HG03135 (cell line): Measurements from ENCODE around the gene RELT.

Experiments
- ATAC-seq: cut with Tn5 transposase; IDR thresholded peaks from one replicate; pipeline ENCODE4 v1.9.1; 2021; ENCODE audit warnings: mild to moderate bottlenecking, moderate library complexity; ENCODE audit not compliant: unreplicated experiment

RELT gene

DNA sequence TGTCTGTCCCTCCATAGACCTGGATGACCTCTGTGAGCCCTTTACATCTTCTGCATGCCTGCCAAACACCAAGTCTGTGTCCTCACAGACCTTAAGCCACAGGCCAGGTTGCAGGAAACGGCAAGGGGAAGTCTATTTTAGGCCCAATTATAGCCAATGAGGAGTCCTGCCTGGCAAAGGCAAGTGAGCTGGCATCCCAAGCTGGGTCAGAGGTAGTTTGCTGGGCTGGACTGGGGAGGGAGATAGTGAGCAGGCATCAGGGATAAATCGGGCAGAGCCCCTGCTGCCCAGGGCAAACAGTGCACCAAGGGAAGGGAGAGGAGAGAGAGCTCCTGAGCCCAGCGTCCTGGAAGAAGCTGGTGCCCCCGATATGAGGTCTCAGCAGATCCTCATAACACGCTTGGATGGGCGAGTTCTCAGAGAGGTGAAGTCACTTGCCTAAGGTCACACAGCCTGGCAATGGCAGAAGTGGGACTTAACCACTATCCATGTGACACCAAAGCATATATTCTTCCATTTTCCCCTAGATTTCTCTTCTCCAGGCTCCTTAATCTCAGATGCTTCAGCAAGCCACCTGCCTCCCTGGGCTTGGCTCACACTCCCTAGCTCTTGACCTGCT lies 3.7 kb upstream of the RELT start:
- no peak for ATAC-seq

GRCh38 chr11:73374151-73374550 lies 2.0 kb upstream of the RELT start:
- ATAC-seq: no peak

DNA sequence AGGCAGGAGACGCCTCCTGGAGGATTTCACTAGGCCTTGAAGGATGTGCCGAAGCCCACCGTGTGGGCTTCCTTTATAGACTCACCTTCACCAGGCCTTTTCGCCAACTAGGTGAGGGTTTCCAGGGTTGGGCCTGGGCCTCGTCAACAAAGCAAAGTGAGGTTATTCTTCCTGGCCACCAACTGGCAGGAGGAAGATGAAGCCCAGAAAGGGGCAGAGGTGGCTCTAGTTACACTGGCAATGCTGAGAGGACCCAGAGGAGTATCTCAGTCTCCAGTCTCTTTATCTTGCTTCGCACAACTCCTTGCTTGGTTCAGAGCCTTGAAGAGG lies 404 bp upstream of the RELT start:
- no peak for ATAC-seq

GRCh38 chr11:73376803-73377629 lies 817 bp downstream of the RELT start:
- ATAC-seq: peak; percentile 16

GRCh38 chr11:73379189-73379880 lies 3.1 kb downstream of the RELT start:
- no peak for ATAC-seq

- ATAC-seq: no peak
Observed at GRCh38 chr11:73380331-73380730, 4.1 kb downstream of the RELT start.

- no peak for ATAC-seq
Observed at GRCh38 chr11:73380897-73381410, 4.8 kb downstream of the RELT start.

DNA sequence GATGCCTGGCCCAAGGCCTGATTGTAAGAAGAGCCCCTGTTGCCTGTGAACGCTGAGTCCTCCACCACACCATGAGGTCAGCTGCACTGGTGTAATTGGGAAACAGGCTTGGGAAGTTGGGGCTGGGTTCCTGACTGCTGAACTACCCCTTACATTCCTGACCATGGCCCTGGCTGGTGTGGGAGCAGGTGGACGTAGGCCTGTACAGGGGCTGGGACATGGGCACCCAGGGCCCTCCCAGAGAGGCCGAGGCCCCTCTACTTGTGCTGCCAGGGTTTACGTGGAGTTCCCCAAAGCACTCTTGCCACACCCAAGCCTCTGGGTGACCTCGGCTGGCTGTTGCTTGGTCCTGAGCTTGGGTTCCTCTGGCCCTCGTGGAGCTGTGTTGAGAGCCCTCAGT lies 5.4 kb downstream of the RELT start:
- ATAC-seq: no peak

- no peak for ATAC-seq
Observed at GRCh38 chr11:73382183-73382582, 6.0 kb downstream of the RELT start.

GRCh38 chr11:73382747-73383146 lies 6.5 kb downstream of the RELT start:
- no peak for ATAC-seq

GRCh38 chr11:73383249-73384124 lies 7.3 kb downstream of the RELT start:
- no peak for ATAC-seq

DNA sequence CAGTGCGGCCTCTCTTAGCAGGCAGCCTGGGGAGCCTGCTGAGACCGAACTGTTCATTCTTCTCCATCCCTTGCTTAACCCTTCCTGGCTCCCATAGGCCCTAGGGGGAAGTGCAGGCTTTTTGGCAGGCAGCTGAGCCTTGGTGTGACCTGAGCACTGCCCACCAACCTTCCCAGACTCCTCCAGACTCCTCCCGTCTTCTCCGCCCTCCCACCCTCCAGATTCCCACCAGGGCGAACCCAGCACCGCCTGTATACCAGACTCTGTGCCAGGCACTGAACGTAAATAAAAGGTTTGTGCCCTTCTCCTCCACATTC lies 7.9 kb downstream of the RELT start:
- no peak for ATAC-seq

DNA sequence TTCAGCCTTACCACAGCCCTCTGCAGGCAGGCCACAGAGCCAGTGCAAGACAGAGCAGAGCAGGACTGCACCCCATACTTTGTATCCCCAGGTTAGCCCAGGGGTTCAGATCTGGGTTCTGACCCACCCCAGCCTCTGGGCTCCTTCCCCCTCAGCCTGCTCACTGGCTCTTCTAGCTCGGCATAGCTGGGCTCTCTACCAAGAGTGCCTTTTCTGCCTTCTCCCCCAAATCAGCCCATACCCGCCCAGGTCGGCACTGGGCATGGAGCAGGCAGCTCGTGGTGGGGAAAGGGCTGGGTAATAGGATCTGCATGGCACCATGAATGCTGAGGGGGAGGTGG lies 8.3 kb downstream of the RELT start:
- ATAC-seq: no peak

DNA sequence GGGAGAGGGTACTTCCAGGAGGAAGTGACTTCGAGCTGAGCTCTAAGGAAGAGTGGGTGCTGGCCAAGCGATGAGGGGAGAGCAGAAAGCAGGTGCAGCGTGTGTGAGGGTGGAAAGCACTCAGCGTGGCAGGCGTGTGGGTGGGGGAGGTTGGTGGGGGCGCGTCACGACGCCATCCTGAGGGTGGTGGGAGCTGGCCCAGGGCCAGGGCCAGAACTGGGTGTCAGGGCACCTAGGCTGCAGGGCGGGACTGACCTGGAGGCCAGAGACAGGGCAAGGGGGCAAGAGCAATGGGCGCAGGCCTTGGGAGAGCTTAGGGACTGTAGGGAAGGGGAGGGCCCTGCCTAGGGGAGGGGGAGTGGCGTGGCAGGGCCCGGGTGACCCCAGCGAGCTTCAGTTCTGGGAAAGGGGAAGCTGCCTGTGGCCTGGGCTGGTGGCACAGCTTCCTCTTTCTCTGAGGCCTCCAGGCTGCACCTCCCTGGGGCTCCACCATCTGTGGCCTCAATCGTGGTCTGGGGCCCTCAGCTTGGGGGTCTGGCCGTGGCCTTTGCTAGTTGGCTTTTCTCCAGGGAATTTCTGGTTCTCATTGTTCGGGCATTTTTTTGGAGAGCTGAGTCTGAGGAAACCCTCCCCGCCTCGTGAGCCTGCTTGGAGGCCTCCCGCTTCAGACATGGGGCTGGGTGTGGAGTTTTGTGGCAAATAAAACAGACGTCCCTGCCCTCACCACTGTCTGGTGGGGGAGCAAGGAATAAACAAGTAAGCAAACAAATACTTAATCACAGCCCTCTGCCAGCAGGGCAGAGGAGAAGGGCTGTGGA lies 8.9 kb downstream of the RELT start:
- ATAC-seq: peak; percentile 61

DNA sequence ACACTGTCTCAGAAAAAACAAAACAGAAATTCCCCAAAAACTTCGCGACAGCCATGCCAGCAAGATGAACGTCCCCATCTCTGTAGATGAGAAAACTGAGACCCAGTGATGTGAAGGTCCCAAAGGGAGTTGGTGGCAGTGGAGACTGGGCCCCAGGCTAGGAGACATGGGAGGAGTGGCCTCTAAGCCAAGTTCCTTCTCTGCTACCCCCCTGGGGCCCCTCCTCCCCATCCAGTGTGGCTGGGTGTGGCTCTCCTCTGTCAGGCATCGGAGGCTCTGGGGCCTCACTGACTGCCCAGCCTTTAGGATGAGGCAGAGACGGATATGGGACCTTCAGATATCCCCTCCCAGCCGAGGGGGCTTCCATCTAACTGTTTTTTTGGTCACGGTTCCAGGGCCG lies 9.8 kb downstream of the RELT start:
- no peak for ATAC-seq

DNA sequence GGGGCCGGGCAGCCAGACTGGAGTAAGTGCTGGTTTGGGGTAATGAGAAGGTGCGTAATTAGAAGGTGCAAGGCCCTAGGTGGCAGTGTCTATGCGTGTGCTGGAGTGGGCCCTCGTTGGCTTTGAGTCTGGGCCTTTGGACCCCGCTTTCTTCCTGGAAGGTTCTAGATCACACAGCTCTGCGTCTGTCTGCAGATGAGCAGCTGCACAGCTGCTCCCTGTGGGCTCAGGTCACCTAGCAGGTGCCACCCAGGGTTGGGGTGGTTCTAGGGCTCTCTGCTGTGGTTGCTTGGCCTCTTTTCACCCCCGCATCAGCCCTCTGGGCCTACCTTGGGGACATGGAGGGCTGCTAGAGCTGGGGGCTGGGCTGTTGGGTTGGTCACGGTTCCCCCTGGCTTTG lies 10.3 kb downstream of the RELT start:
- no peak for ATAC-seq

GRCh38 chr11:73387594-73388264 lies 11.5 kb downstream of the RELT start:
- no peak for ATAC-seq

DNA sequence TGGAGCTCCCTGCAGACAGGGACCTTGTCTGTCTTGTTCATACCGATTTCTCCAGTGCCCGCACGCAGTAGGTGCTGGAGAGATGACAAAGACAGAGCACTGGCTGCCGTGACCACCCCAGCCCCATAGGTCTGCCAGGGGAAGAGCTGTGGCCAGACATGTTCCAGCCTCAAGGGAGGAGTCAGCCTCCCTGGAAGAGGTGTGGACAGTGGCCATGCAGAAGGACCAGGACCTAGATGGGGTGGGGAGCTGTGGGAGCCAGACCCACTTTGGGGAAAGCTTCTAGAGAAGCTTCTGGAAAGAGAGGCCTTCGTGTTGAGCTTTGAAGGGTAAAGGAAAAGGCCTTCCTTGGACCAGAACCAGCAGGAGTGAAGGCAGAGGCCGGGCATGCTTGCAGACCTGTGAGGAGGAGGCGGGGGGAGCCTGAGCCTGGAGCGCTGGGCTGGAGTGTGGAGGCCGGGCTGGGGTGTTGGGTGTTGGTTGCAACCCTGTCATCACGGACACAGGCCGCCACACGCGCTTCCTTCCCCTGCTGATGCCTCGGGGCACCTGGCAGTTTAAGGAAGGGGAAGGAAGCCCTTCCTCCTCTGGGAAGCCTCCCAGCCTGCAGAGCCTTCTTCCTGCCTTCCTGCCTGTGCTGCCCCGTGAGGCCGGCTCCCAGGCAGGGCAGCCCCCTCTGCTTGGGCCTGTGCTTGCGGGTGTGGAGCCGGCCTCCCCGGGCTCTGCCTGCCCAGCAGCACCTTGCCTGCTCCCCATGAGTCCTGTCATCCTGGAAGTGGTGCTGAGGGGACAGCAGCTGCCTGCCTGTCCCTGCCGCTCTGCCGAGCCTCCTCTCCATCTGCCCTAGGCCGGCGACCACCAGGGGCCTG lies 12.3 kb downstream of the RELT start:
- ATAC-seq: no peak

- no peak for ATAC-seq
Observed at GRCh38 chr11:73389134-73389525, 12.9 kb downstream of the RELT start.
